GM10847 (cell line): Measurements from ENCODE around the gene CGNL1.

ENCODE experiments used
- POLR2A ChIP-seq: IDR thresholded peaks from 2 replicates; pipeline ENCODE4 v1.6.1; 2011; ENCODE audit not compliant: insufficient read length; ENCODE audit errors: extremely low read depth

The CGNL1 gene

DNA sequence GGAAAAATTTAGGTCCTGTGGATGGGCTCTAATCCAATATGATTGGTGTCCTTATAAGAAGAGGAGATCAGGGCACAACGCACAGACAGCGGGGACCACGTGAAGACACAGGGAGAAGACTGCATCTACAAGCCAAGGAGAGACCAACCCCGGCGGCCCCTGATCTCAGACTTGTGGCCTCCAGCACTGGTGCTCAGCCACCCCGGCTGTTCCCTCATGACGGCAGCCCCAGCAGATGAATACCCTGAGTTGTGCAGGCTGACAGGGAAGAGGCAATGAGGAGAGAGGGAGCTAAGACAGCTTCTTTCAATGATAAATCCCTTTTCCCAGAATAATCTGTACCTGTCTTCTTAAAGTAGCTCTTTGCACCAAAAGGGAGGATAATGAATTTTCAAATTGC, 33.3 kb upstream of the CGNL1 start:
- no peak for TF ChIP-seq POLR2A

DNA sequence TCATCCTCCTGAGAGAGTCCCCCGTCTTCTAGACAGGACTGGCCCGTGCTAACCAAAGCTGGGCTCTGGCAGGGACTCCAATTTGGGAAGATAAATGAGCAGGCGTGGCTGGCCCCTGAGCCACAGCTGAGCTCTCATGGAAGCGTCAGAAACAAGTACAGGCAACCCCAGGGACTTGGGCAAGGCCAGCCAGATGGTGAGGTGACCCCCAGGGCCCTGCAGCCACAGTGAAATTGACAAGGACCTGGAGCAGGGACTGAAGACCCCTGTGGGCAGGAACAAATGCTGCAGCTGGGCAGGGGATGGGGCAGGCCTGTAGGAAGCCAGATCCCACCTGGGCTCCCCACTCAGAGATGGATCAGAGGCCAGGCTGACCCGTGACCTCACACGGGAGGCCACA, 32.8 kb upstream of the CGNL1 start:
- TF ChIP-seq POLR2A, result no peak

DNA sequence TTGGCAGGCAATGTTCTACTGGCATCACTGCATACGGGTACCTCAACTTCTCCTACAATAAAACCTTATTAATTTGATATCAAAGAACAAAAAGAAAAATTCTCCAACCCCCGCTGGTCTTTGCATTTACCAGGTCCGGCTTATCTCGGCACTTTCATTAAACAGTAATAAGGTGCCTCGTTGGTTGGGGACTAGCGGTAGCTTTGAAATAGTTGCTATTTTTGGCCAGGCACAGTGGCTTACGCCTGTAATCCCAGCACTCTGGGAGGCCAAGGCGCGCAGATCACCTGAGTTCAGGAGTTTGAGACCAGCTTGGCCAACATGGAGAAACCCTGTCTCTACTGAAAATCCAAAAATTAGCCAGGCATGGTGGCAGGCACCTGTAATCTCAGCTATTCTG, 32.0 kb upstream of the CGNL1 start:
- TF ChIP-seq POLR2A, result no peak

DNA sequence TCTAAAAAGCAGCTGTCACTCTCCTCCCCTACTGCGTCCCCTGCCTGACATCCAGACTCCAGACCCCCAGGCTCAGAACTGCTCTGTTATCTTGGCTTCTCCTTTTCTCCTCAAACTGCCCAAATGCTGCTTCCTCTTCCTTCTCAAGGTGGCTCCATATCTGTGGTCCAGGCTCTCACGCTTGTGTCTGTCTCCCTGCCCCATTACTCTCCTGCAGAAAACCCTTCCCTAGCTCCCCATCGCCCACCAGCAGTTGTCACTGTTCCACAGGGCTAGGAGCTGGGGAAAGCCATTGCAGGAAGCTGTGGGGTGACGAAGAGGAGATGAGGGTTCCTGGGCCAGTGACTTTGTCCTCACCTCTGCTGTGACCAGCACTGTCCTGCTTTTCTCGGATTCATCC, 30.7 kb upstream of the CGNL1 start:
- no peak for TF ChIP-seq POLR2A

DNA sequence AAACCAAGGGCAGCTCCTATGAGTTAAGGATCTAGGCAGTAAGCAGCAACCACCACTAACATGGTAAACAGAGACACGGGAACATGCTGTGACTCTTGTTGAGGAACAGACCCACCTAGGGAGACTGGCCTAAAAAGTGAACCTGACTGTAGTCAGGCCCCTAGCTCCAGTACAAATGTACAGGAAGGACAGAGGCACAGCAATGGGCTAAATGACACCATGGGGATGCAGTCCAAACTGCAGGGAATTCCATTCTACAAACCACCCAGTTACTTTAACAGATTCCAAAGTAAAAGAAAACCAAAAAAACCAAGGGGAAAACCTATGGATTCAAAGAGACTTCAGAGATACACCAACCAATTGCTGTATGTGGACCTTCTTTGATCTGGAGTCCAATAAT, 28.2 kb upstream of the CGNL1 start:
- no peak for TF ChIP-seq POLR2A

DNA sequence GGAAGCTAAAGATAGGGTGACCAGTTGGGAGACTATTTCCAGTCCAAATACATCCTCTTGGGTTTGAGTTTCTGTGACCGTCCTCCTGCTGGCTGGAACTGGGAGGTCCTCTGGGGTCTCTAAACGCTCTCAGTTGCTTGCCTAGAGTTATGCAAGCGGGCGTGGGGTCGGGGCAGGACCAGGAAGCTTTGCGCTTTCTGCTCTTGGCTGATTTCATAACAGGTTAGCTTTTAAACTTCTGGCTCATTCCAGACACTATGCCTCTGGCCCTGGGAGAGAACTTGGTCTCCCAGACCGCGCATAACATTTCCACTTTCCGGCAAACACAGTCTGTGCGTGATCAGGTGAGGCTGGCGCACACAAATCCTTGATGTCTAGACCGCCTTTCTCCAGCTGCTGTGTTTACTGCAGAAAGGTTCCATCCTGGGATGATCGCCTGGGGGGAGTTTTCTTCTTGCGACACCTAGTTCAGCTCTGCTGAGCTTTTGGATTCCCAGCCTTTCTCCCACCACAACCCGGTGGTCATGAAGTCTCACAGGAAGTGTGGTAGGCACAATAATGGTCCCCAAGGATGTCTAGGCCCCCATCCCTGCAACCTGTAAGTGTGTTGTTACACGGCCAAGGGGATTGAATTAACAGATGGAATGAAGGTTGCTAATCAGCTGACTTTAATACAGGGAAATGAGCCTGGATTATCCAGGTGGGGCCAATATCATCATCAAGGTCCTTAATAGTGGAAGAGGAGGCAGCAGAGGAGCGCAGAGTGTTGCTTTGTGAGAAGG, 23.6 kb upstream of the CGNL1 start:
- no peak for TF ChIP-seq POLR2A

DNA sequence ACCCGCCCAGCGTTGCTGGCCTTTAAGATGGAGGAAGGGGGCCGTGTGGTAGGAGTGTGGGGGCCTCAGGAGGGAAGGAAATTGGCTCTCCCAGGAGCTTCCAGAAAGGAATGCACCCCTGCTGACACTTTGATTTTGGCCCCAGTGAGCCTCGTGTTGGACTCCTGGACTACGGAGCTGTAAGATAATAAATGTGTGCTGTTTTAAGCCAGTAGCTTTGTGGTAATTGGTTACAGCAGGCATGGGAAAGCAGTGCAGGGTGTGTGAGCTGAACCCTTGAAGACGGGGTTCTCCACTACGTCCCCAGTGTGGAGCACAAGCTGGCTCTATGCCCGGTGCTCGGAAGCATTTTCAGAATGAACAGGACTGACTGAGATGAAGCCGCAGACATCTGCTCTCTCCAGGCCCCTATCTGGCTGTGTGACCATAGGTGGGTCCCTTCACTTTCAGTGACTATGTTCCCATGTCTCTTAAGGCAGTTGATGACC, 22.9 kb upstream of the CGNL1 start:
- no peak for TF ChIP-seq POLR2A

DNA sequence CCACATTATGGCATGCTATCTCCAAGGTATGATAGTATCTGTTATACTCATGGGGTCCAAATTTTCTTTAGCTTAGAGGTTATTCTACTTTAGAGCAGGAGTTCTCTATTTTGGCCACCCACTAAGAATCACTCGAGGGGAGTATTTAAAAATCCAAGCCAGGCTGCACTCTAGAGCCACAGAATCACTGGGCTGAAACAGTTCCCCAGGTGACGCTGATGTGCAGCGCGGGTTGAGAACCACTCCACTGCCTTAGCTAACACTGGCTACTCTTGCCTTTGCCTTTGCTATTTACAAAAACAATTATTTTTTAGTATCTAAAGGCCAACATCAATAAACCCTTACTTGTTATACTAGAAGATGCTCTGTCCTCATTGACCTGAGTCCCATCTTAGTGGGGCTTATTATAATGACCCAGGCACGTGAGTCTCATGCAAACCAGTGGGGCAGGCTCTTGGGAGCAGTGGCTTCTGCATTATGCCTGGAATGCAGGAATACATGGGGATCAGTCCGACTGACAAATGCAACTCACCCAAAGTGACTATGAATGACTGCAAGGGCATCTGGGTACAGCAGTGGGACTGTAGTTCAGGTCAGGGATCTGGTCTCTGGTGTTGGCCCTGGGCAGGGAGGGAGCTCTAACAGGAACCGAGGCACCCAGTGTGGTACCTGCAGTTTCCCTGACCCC, 21.7 kb upstream of the CGNL1 start:
- no peak for TF ChIP-seq POLR2A

DNA sequence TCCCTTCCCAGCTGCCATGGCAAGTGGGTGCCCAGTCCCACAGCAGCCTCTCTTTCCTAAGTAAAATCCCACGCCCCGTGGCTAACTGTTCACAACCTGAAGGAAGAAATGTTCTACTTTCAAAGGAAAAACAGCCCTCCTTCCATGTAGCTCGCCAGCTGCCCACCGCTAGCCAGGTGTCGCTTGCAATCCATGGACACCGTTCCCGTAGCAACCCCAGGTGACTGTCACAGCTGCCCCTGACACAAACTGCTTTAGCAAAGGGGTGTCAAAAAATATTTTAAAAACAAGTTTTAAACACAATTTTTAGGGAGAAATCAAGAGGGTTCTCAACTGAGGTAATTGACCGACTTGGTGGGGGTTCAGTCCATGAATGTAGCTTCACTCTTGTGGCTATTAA, 21.0 kb upstream of the CGNL1 start:
- no peak for TF ChIP-seq POLR2A

DNA sequence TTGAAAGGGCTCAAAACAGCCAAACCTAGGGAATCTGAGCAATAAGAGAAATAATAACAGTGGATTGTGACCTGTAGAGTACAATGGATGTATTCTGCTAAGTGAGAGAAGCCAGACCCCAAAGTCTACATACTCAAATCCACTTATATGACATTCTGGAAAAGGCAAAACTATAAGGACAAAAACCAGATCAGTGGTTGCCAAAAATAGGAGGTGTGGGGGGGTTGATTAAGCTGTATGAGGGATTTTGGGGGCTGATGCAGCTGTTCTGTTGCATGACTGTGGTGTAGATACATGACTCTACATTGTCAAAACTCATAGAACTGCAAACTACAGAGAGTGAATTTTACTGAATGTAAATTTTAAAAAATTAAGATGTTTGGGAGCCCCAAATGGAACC, 20.1 kb upstream of the CGNL1 start:
- TF ChIP-seq POLR2A, result no peak

DNA sequence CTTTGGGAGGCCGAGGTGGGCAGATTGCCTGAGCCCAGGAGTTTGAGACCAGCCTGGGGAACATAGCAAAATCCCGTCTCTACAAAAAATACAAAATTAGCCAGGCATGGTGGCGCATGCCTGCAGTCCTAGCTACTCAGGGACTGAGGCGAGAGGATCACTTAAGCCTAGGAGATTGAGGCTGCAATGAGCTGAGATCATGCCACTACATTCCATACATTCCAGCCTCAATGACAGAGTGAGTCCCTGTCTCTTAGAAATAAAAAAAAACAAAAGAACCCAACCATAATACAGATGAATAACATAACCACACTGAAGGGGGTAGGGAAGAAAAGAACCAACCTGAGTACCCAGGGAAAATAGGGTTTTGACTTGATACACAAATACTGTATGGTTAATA, 19.7 kb upstream of the CGNL1 start:
- TF ChIP-seq POLR2A, result no peak

DNA sequence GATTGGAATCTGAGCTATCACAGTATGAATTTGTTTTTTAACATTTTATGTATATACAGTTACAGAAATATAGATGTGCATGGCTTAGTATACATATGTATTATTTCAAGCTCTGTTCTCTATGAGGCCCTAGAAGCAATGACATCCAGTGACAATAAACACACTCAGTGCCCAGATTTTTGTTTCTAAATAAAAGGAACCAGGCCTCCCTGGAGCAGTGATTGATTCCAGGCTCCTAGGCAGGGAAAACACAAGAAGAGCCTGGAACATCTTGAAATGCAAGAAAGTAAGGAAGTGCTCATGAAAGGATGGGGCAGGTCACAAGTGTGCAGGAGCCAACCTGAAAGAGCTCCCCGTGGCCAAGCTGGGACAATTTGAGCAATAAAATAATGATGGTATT, 18.5 kb upstream of the CGNL1 start:
- no peak for TF ChIP-seq POLR2A

DNA sequence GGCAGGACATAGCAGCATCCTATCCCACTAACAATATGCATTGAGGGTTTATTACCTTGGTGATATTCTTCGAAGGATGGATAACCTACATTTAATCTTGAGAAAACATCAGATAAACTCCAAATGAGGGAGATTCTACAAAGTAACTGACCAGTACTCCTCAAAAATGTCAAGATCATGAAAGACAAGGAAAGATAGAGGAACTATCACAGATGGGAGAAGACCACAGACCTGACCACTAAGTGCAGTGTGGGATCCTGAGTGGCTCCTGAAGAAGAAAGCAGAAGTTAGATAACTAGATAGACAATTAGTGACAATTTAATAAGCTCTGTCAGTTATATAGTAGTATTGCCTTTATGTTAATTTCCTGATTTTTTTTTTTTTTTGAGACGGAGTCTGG, 17.7 kb upstream of the CGNL1 start:
- TF ChIP-seq POLR2A, result no peak

DNA sequence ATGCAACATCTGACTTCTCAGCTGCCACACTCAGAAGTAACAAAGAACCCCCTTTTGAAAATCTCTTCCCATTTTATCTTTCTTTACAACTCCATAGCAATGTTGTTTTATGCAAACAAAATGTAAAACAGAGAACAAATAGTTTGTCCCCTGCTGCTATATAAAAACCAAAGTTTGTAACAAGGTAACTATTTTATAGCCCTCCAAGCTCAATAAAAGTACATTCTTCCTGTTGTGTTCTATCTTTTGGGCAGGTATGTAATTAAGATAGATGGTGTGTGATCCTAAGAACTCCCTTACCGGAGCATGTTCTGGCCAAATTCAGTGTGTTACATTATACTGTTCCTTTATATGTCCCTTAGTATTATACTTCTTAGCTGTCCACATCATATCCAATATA, 12.6 kb upstream of the CGNL1 start:
- TF ChIP-seq POLR2A, result no peak

DNA sequence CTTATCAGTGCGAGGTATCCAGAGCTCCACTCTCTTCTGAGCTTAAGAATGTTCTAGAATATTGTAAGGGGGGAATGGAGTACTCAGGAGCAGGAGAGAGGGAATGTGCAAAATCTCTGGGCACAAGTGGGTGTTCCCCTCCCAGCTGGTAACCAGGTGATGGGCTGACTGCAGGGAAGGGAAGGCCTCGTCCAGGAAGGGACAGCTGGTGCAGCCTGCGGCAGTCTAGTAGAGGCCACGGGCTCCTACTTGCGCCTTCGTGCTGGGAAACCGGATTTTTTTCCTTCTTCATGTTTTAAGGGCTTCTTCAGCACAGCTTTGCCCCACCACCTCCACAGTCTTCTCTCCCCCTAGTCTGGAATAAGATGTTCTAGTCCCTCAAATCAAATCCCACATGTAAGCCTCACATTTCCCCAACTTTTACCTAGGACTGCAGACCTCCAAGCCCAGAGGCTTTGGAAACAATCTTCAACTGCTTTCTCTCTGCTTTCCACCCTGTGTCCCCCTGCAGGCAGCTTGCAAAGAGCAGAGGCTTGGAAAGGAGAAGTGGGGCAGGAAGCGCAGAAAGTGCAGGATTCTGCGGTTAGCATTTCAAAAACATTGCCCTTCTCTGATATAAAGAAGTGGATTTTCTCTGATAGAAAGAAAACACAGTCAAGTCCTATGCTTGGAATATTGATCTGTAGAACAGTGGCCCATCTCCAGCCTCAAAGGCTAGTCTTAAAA, 11.9 kb upstream of the CGNL1 start:
- TF ChIP-seq POLR2A, result no peak

DNA sequence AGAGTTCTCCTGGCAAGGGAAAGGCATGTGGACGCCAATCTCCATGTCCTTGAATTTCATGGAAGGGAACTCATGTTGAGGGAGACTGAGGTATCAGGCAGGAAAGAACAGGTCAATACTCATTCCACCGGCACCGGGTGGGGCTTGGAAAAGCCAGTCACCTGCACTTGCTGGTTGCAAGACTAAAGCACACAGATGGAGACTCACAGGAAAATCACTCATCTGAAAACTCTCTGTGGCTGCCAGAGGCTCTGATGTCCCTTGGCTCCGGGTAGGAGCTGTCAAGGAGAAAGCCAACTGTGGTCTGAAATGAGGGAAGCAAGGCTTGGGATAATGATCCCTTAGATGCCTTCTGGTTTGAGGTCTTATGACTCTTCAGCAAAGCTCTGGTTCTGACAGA, 8.7 kb upstream of the CGNL1 start:
- no peak for TF ChIP-seq POLR2A
